ENCODE data around the gene SLC22A31. TPM values are rescaled to one million over a fixed set of nuclear protein-coding genes. Genes with fewer than 3 reads are reported as not detected.

The SLC22A31 gene
- total RNA-seq, 1 donor from 2014 or later: 0.26 TPM

DNA sequence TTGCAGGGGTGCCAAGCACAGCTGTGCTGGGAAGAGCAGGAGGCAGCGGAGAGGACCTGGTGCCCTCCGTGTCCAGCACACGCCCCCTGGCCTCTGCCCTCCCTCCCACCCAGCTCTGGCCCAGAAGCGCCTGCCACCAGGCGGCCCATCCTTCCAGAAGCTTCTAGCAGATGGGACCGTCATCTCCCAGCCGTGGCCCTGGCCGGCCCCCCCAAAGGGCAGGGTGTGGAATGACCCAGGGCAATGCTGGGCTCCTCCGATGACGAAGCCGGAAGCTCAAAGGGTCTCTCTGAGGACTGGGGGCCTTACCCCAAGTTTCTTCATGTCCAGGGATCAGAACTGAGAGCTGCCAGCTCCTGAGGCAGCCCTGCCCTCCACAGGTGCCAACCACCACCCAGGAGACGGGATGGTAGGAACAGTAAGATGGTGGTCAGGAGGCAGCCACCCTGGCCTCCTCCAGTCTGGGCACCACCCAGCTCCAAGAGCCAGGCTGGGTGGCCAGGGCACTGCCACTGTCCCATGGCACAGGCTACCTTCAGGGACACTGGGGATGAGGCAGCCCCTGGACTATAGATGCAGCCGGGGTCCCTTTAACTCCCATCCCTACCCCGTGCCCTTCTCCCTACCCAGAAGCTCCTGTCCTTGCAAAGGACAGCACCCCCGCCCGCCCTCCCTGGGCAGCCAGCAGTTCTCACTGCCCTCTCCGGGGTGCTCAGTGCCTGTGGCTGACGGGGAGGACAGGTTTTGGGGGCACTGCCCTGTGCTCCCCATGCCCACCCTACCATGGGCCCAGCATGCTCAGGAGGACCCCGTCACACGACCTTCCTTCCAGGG lies 35.3 kb downstream of the SLC22A31 start:
- no peak for FAIRE-seq
- H3K27me3 ChIP-seq (ENCODE audit: control insufficient read depth, insufficient read depth, low read length): no peaks in the 10 kb centered on the region
- no peaks in the 10 kb centered on the region for H3K36me3 ChIP-seq (ENCODE audit: control insufficient read depth, insufficient read depth, low read length)

DNA sequence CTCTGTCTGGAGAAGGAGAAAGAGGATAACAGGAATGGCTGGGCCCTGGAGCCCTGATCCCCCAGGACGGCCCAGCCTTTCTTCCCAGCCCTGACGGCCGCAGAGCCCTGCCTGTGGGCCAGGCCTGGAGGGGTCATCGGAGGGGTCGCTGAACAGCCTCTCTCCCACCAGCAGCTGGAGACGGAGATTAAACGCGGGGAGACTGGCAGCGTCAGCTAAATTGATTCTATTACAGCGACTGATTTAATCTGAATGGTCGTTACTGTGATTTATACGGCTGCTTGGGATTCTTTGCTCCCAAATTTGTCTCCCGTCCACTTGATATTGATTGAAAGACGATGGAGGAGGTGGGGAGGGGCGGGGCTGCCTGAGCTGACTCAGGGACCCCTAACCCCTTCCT lies 35.9 kb downstream of the SLC22A31 start:
- Histone ChIP-seq H3K4me3 (ENCODE audit: low read depth, low read length) (no peak overlapping the region), H3K36me3 (ENCODE audit: control insufficient read depth, insufficient read depth, low read length) (no peaks in the 10 kb centered on the region), H3K27me3 (ENCODE audit: control insufficient read depth, insufficient read depth, low read length) (no peaks in the 10 kb centered on the region)
- FAIRE-seq: no peak
- TF ChIP-seq, protein P1, sequence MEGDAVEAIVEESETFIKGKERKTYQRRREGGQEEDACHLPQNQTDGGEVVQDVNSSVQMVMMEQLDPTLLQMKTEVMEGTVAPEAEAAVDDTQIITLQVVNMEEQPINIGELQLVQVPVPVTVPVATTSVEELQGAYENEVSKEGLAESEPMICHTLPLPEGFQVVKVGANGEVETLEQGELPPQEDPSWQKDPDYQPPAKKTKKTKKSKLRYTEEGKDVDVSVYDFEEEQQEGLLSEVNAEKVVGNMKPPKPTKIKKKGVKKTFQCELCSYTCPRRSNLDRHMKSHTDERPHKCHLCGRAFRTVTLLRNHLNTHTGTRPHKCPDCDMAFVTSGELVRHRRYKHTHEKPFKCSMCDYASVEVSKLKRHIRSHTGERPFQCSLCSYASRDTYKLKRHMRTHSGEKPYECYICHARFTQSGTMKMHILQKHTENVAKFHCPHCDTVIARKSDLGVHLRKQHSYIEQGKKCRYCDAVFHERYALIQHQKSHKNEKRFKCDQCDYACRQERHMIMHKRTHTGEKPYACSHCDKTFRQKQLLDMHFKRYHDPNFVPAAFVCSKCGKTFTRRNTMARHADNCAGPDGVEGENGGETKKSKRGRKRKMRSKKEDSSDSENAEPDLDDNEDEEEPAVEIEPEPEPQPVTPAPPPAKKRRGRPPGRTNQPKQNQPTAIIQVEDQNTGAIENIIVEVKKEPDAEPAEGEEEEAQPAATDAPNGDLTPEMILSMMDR (IDR thresholded peaks at IDR 0.05; ENCODE audit: insufficient read depth, low read length, severe bottlenecking): no peak
- DNase-seq (ENCODE audit: low read depth): no peak

More for the DNA sequence above, 35.3 kb downstream of the SLC22A31 start:
- DNase-seq (ENCODE audit: low read depth): no peak
- TF ChIP-seq, protein P1 (IDR thresholded peaks at IDR 0.05; ENCODE audit: insufficient read depth, low read length, severe bottlenecking): no peak
- no peak overlapping the region for H3K4me3 ChIP-seq (ENCODE audit: low read depth, low read length)

DNA sequence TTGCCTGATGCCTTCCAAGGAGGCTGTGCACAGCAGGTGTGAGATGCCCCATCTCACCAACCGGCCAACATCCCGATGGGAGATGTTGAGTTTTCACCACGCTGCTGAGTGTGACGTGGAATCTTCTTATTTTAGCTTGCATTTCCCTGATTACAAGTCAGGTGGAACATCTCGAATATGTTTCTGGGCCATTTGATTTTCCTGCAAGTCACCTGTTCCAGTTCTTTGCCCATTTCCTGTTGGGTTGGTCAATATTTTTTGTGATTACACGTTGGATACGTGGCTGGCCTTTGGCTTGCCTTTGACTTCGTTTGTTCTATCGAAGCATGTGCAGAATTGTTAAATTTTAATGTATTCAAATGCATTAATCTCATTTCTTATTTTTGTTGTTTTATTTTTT lies 37.0 kb downstream of the SLC22A31 start:
- FAIRE-seq (no peak), DNase-seq (ENCODE audit: low read depth) (no peak)
- TF ChIP-seq, protein P1 (IDR thresholded peaks at IDR 0.05; ENCODE audit: insufficient read depth, low read length, severe bottlenecking): no peak
- Histone ChIP-seq H3K36me3 (ENCODE audit: control insufficient read depth, insufficient read depth, low read length) (no peaks in the 10 kb centered on the region), H3K27me3 (ENCODE audit: control insufficient read depth, insufficient read depth, low read length) (no peaks in the 10 kb centered on the region), H3K4me3 (ENCODE audit: low read depth, low read length) (no peak overlapping the region)

- Histone ChIP-seq H3K27me3 (ENCODE audit: control insufficient read depth, insufficient read depth, low read length) (no peaks in the 10 kb centered on the region), H3K4me3 (ENCODE audit: low read depth, low read length) (no peak overlapping the region), H3K36me3 (ENCODE audit: control insufficient read depth, insufficient read depth, low read length) (no peaks in the 10 kb centered on the region)
- DNase-seq (ENCODE audit: low read depth): no peak
- no peak for FAIRE-seq
- TF ChIP-seq, protein P1 (IDR thresholded peaks at IDR 0.05; ENCODE audit: insufficient read depth, low read length, severe bottlenecking): no peak
These were observed 38.3 kb downstream of the SLC22A31 start for GRCh38 chr16:89161763-89162713.

GRCh38 chr16:89160977-89161701 lies 39.2 kb downstream of the SLC22A31 start:
- TF ChIP-seq, protein P1 (IDR thresholded peaks at IDR 0.05; ENCODE audit: insufficient read depth, low read length, severe bottlenecking): no peak
- Histone ChIP-seq H3K4me3 (ENCODE audit: low read depth, low read length) (no peak overlapping the region), H3K36me3 (ENCODE audit: control insufficient read depth, insufficient read depth, low read length) (no peaks in the 10 kb centered on the region), H3K27me3 (ENCODE audit: control insufficient read depth, insufficient read depth, low read length) (no peaks in the 10 kb centered on the region)
- no peak for DNase-seq (ENCODE audit: low read depth)
- FAIRE-seq: no peak
